ENCODE measurements around the gene TUBGCP6. TPM values are rescaled to one million over a fixed set of nuclear protein-coding genes. Genes with fewer than 3 reads are reported as not detected.

The TUBGCP6 gene
- total and polyA plus RNA-seq, 9 donors: 7.5 to 52.2 (median 40.8) TPM

- 1 to 4% (median 1%) methylated on average over 14 to 90 of the region's 90 CpGs for WGBS, 3 donors
- H3K36me3 ChIP-seq: no peaks in the 10 kb centered on the region
- peaks cover 15% of the 10 kb centered on the region for H3K4me1 ChIP-seq (ENCODE audit: insufficient read depth)
- H3K27ac ChIP-seq: peak within 1 kb of the TSS; percentile 72 to 83
- TF ChIP-seq CTCF (IDR thresholded peaks at IDR 0.05) (no peak), EP300 (IDR thresholded peaks at IDR 0.05) (no peak), POLR2A (IDR thresholded peaks at IDR 0.05) (no peak)
- no peaks in the 10 kb centered on the region for H3K27me3 ChIP-seq
- peak; percentile 88 to 93 (median 90) for DNase-seq
- H3K4me3 ChIP-seq: peak within 1 kb of the TSS; percentile 64
- intact Hi-C loops (cut with DNase I): no loop called here
- no peaks in the 10 kb centered on the region for H3K9me3 ChIP-seq
Measured at GRCh38 chr22:50185375-50186087, 59.3 kb downstream of the TUBGCP6 start, which contains the start of gene TRABD. Gene TRABD (plus strand): TSS chr22:50185913. CDS start chr22:50193061, 7,148 bp downstream.

- Histone ChIP-seq H3K4me1 (ENCODE audit: insufficient read depth) (peaks cover 10% of the 10 kb centered on the region), H3K27ac (peak overlapping the region in 1 of 2 donors; percentile 25), H3K36me3 (no peaks in the 10 kb centered on the region), H3K27me3 (no peaks in the 10 kb centered on the region), H3K4me3 (peak overlapping the region; percentile 64), H3K9me3 (no peaks in the 10 kb centered on the region)
- TF ChIP-seq POLR2A (IDR thresholded peaks at IDR 0.05) (no peak), EP300 (IDR thresholded peaks at IDR 0.05) (no peak), CTCF (IDR thresholded peaks at IDR 0.05) (no peak)
- DNase-seq: peak in 1 of 5 donors; percentile 63
- intact Hi-C loops (cut with DNase I): no loop called here
- 1 to 4% (median 4%) methylated on average over 36 to 63 of the region's 63 CpGs for WGBS, 3 donors
Measured at GRCh38 chr22:50184902-50185374, 59.9 kb downstream of the TUBGCP6 start.

DNA sequence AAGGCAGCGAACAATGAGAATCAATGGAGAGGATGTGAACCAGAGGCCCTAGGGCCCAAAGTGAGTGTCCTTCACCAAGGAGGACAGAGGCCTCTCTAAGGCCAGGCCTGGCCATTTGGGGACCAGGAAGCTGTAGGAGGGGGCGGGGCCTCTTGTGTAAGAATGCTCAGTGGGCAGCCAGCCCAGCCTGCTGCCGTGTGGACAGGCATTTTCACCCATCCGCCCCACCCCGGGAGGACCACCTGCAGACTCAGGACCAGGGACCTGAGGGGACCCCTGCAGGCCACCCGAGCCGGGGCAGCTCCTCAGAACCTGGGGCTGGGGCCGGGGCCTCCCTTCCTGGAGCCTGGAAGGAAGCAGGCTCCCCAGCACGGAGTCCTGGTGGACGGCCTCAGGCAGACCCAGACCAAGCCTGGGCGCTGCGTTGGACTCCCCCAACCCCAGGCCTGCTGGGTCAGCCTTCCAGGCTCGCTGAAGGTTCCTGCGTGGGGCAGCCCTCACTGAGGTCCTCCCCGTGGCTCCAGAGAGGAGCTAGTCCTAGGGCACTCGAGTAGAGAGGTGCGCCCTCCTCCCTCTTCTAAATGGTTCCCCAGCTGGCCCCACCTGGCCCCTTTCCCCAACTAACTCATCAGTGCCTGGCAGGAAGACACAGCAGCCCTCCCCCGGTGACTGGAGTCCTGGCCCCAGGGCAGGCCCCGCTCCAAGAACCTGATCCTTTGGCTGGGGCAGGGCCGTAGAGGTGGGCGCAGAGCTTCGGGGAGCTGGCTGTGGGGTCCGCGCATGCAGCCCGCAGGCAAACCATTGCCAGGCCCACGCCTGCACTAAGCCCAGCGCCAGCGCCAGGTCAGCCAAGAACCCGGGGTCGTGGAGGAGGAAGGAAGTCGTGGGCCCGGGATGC lies 60.6 kb downstream of the TUBGCP6 start:
- no peaks in the 10 kb centered on the region for H3K9me3 ChIP-seq
- peak; percentile 79 to 88 (median 84) for DNase-seq
- TF ChIP-seq EP300 (IDR thresholded peaks at IDR 0.05) (no peak), CTCF (IDR thresholded peaks at IDR 0.05) (no peak), POLR2A (IDR thresholded peaks at IDR 0.05) (no peak)
- peak overlapping the region; percentile 64 for H3K4me3 ChIP-seq
- H3K4me1 ChIP-seq (ENCODE audit: insufficient read depth): peaks cover 9% of the 10 kb centered on the region
- H3K27me3 ChIP-seq: no peaks in the 10 kb centered on the region
- no peaks in the 10 kb centered on the region for H3K36me3 ChIP-seq
- 18 to 20% (median 19%) methylated on average over 13 to 32 of the region's 32 CpGs for WGBS, 3 donors
- intact Hi-C loops (cut with DNase I): no loop called here
- H3K27ac ChIP-seq: peak overlapping the region in 1 of 2 donors; percentile 0

GRCh38 chr22:50183141-50183971 lies 61.5 kb downstream of the TUBGCP6 start:
- Histone ChIP-seq H3K4me3 (no peak overlapping the region), H3K4me1 (ENCODE audit: insufficient read depth) (peaks cover 9% of the 10 kb centered on the region), H3K27me3 (no peaks in the 10 kb centered on the region), H3K9me3 (no peaks in the 10 kb centered on the region), H3K27ac (peak overlapping the region in 1 of 2 donors; percentile 0), H3K36me3 (no peaks in the 10 kb centered on the region)
- WGBS, 3 donors: 81 to 84% (median 82%) methylated on average over 19 of the region's 19 CpGs
- DNase-seq: peak in 4 of 5 donors; percentile 21 to 49 (median 44)
- TF ChIP-seq EP300 (IDR thresholded peaks at IDR 0.05): no peak
- no peak for TF ChIP-seq POLR2A (IDR thresholded peaks at IDR 0.05)
- no peak for TF ChIP-seq CTCF (IDR thresholded peaks at IDR 0.05)
- intact Hi-C loops (cut with DNase I): no loop called here
